ENCODE results near the gene CACNA1A.

CACNA1A gene

DNA sequence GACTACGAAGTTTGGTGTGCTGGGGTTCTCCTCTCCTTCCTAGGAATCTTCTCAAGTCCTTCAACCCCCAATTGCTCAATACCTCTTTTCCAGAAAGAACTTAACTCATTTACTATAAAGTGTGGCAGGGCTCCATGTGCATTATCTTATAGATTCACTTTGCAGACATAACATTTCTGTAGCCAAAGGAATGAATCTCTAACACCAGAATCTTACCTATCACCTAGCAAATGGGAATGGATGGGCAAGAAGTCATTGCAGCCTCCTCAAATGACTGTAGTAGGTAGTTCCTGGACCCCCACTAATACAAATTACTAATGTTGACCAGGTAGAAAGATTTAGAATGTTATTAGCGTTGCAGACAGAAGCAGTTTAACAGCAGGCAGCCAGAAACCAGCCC, 5.7 kb upstream of the CACNA1A start:
- no peak overlapping the region for H3K4me3 ChIP-seq (ENCODE audit: low read depth, low read length)
- TF ChIP-seq CTCF (IDR thresholded peaks at IDR 0.05; ENCODE audit: borderline replicate concordance, insufficient read depth, low read depth, low read length) = no peak

GRCh38 chr19:13507053-13507611, 853 bp upstream of the CACNA1A start:
- H3K4me3 ChIP-seq (ENCODE audit: low read depth, low read length) = no peak overlapping the region
- no peak for TF ChIP-seq CTCF (IDR thresholded peaks at IDR 0.05; ENCODE audit: borderline replicate concordance, insufficient read depth, low read depth, low read length)

- TF ChIP-seq CTCF (IDR thresholded peaks at IDR 0.05; ENCODE audit: borderline replicate concordance, insufficient read depth, low read depth, low read length) = no peak
- H3K4me3 ChIP-seq (ENCODE audit: low read depth, low read length) = no peak overlapping the region
These were observed 363 bp downstream of the CACNA1A start for GRCh38 chr19:13505761-13506470.

- no peak overlapping the region for H3K4me3 ChIP-seq (ENCODE audit: low read depth, low read length)
- no peak for TF ChIP-seq CTCF (IDR thresholded peaks at IDR 0.05; ENCODE audit: borderline replicate concordance, insufficient read depth, low read depth, low read length)
These were observed 1.0 kb downstream of the CACNA1A start for GRCh38 chr19:13505164-13505695.

DNA sequence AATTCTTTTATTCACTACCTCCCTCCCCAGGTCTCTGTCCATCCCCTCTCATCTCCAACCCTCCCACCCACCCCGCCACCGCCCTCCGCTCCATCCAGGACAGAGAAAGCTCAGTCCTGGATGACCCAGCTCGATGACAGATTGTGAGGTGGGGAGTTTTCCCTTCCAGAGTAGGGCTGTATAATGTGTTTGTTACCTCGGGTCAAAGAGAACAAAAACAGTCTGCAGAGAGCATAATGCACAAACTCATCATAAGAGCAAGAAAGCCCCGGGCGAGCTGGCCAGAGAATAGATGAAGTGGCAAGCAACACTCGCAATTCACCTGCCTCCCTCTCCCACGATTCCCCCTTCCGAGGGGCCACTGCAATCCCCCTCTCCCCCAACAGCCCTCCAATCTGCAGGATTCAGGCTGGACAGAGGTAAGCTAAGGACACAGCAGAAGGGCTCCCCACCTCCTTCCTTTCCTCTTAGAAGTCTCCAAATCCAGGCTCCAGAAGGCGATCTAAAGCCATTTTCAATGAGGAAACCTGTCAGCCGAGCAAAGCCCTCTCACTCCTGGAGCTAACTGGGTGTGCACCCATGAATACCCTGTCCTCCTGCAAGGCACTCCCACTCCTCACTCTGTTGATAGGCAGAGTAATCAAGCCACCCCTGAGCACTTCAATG, 2.6 kb downstream of the CACNA1A start:
- no peak overlapping the region for H3K4me3 ChIP-seq (ENCODE audit: low read depth, low read length)
- no peak for TF ChIP-seq CTCF (IDR thresholded peaks at IDR 0.05; ENCODE audit: borderline replicate concordance, insufficient read depth, low read depth, low read length)

GRCh38 chr19:13502231-13502630, 4.0 kb downstream of the CACNA1A start:
- no peak for TF ChIP-seq CTCF (IDR thresholded peaks at IDR 0.05; ENCODE audit: borderline replicate concordance, insufficient read depth, low read depth, low read length)

More at GRCh38 chr19:13502231-13502630, 4.0 kb downstream of the CACNA1A start:
- H3K4me3 ChIP-seq (ENCODE audit: low read depth, low read length) = no peak overlapping the region

All from GM12875 (cell line).